GM12891 (cell line): ENCODE measurements around the gene TSHR.
A peak's percentile ranks its signal among the peaks of the same experiment; 100 is the strongest.

Experiments
- DNase-seq: peaks from one replicate; pipeline ENCODE4 v3.0.0; 2011; ENCODE audit warnings: low spot score; ENCODE audit not compliant: insufficient read length
- FAIRE-seq: peaks from 2 replicates; lab custom pipeline; 2011; peaks lifted over from hg19 to GRCh38; lab: Jason Lieb, UNC
- PAX5 ChIP-seq: IDR thresholded peaks from 2 replicates; pipeline ENCODE4 v1.6.1; 2011; ENCODE audit warnings: low read length, moderate library complexity, mild to moderate bottlenecking; ENCODE audit not compliant: insufficient read depth, severe bottlenecking
- POLR2A ChIP-seq: IDR thresholded peaks from 2 replicates; pipeline ENCODE4 v1.6.1; 2011; ENCODE audit warnings: low read depth, low read length, control low read depth
- POLR2AphosphoS5 ChIP-seq: IDR thresholded peaks from 2 replicates; pipeline ENCODE4 v1.6.1; 2011; ENCODE audit warnings: low read depth, low read length, control low read depth
- POU2F2 ChIP-seq: IDR thresholded peaks from 2 replicates; pipeline ENCODE4 v1.6.1; 2011; ENCODE audit warnings: low read depth, mild to moderate bottlenecking, control low read depth, low read length, moderate library complexity
- SPI1 ChIP-seq: IDR thresholded peaks from 2 replicates; pipeline ENCODE4 v1.6.1; 2011; ENCODE audit warnings: low read depth, low read length, control low read depth
- TAF1 ChIP-seq: IDR thresholded peaks from 2 replicates; pipeline ENCODE4 v1.6.1; 2011; ENCODE audit warnings: low read depth, low read length, control low read depth

Gene TSHR

GRCh38 chr14:81147140-81147897 is 191.9 kb downstream of the TSHR start:
- DNase-seq (no peak), FAIRE-seq (peak; percentile 58)
- TF ChIP-seq SPI1 (peak; percentile 41; the same call in 1 of the 2 replicates), POU2F2 (no peak)

GRCh38 chr14:81148635-81149034 is 193.2 kb downstream of the TSHR start:
- TF ChIP-seq PAX5 (no peak), TAF1 (no peak), POLR2A (no peak), POU2F2 (no peak), SPI1 (no peak)
- DNase-seq, result no peak
- no peak for FAIRE-seq

- FAIRE-seq (peak; percentile 50), DNase-seq (no peak)
- TF ChIP-seq POLR2AphosphoS5 (no peak), POLR2A (no peak), TAF1 (no peak), SPI1 (no peak), PAX5 (no peak), POU2F2 (no peak)
Measured at GRCh38 chr14:81153187-81153586, 197.8 kb downstream of the TSHR start.

GRCh38 chr14:81157431-81157830 is 202.0 kb downstream of the TSHR start:
- DNase-seq (no peak), FAIRE-seq (no peak)

GRCh38 chr14:81161088-81161487 is 205.7 kb downstream of the TSHR start:
- TF ChIP-seq POU2F2, result no peak
- no peak for TF ChIP-seq POLR2A
- no peak for TF ChIP-seq POLR2AphosphoS5
- TF ChIP-seq TAF1, result no peak
- TF ChIP-seq PAX5, result no peak
- TF ChIP-seq SPI1, result no peak

More at GRCh38 chr14:81157431-81157830, 202.0 kb downstream of the TSHR start:
- no peak for TF ChIP-seq PAX5
- TF ChIP-seq POU2F2, result no peak
- TF ChIP-seq SPI1, result no peak
- TF ChIP-seq TAF1, result no peak
- TF ChIP-seq POLR2AphosphoS5, result no peak
- no peak for TF ChIP-seq POLR2A

GRCh38 chr14:81161749-81162148 is 206.3 kb downstream of the TSHR start:
- DNase-seq (no peak), FAIRE-seq (no peak)
- no peak for TF ChIP-seq POU2F2

More at GRCh38 chr14:81161088-81161487, 205.7 kb downstream of the TSHR start:
- no peak for FAIRE-seq
- no peak for DNase-seq

GRCh38 chr14:81162941-81163340 is 207.5 kb downstream of the TSHR start:
- TF ChIP-seq POU2F2 (no peak), SPI1 (peak; percentile 83), PAX5 (no peak)
- FAIRE-seq, result no peak
- DNase-seq, result no peak

GRCh38 chr14:81164167-81164774 is 208.8 kb downstream of the TSHR start:
- DNase-seq (peak; percentile 22), FAIRE-seq (peak; percentile 83)
- TF ChIP-seq POU2F2, result no peak
- TF ChIP-seq SPI1, result no peak
- TF ChIP-seq POLR2A, result no peak
- TF ChIP-seq POLR2AphosphoS5, result no peak
- TF ChIP-seq TAF1, result no peak
- TF ChIP-seq PAX5, result no peak

- FAIRE-seq, result no peak
- DNase-seq, result no peak
- TF ChIP-seq TAF1 (no peak), SPI1 (no peak), POLR2AphosphoS5 (no peak), PAX5 (no peak), POU2F2 (no peak), POLR2A (no peak)
Measured at GRCh38 chr14:81165188-81165587, 209.8 kb downstream of the TSHR start.

- FAIRE-seq (no peak), DNase-seq (no peak)
- TF ChIP-seq TAF1 (no peak), SPI1 (no peak), PAX5 (no peak), POLR2A (no peak), POU2F2 (no peak), POLR2AphosphoS5 (no peak)
Measured at GRCh38 chr14:81166121-81166520, 210.7 kb downstream of the TSHR start.

GRCh38 chr14:81169267-81169666 is 213.8 kb downstream of the TSHR start:
- no peak for DNase-seq
- no peak for TF ChIP-seq POLR2AphosphoS5
- no peak for TF ChIP-seq PAX5
- TF ChIP-seq POU2F2, result no peak
- no peak for TF ChIP-seq SPI1
- TF ChIP-seq POLR2A, result no peak
- FAIRE-seq, result no peak
